WERI-Rb-1 (cell line): ENCODE measurements around the gene ZPBP.

Source experiments
- DNase-seq: peaks from one replicate; pipeline ENCODE4 v3.0.0-alpha.2; 2020
- H3K27ac ChIP-seq: fragments of 250-450 bp; sonication (Bioruptor Pico); 2 replicates; pipeline ENCODE4 v1.5.1; 2020; ENCODE audit warnings: mild to moderate bottlenecking, moderate library complexity
- H3K27me3 ChIP-seq: fragments of 250-450 bp; sonication (Bioruptor Pico); 2 replicates; pipeline ENCODE4 v1.5.1; 2021; ENCODE audit warnings: mild to moderate bottlenecking, low read depth, moderate library complexity; ENCODE audit not compliant: insufficient read depth, severe bottlenecking
- H3K36me3 ChIP-seq: fragments of 250-450 bp; sonication (Bioruptor Pico); 2 replicates; pipeline ENCODE4 v1.5.1; 2020; ENCODE audit warnings: mild to moderate bottlenecking, moderate library complexity
- H3K4me3 ChIP-seq: 2 replicates; pipeline ENCODE4 v1.5.1; 2011; ENCODE audit warnings: low read depth, mild to moderate bottlenecking, control low read depth, low read length
- H3K9me3 ChIP-seq: fragments of 250-450 bp; sonication (Bioruptor Pico); 2 replicates; pipeline ENCODE4 v1.5.1; 2021; ENCODE audit warnings: mild to moderate bottlenecking, moderate library complexity; ENCODE audit not compliant: severe bottlenecking
- TF ChIP-seq, protein P1 (sequence below): IDR thresholded peaks from 2 replicates; pipeline ENCODE4 v1.5.1; 2011; ENCODE audit warnings: low read depth, mild to moderate bottlenecking, control low read depth, inconsistent platforms, low read length

Gene ZPBP

DNA sequence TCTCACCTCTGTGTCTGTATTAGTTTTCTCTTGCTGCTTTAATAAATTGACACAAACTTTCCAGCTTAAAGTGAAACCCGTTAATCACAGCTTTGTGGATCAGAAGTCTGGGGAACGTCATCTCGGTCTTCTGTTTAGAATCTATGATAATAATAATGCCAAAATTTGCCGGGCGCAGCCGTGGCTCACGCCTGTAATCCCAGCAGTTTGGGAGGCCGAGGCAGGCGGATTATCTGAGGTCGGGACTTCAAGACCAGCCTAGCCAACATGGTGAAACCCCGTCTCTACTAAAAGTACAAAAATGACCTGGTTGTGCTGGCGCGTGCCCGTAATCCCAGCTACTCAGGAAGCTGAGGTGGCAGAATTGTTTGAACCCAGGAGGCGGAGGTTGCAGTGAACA, 8.8 kb upstream of the ZPBP start:
- Histone ChIP-seq H3K9me3 (no peaks in the 10 kb centered on the region), H3K27ac (no peak overlapping the region), H3K36me3 (no peaks in the 10 kb centered on the region), H3K27me3 (no peaks in the 10 kb centered on the region), H3K4me3 (no peak overlapping the region)
- DNase-seq = no peak
- TF ChIP-seq, protein P1, sequence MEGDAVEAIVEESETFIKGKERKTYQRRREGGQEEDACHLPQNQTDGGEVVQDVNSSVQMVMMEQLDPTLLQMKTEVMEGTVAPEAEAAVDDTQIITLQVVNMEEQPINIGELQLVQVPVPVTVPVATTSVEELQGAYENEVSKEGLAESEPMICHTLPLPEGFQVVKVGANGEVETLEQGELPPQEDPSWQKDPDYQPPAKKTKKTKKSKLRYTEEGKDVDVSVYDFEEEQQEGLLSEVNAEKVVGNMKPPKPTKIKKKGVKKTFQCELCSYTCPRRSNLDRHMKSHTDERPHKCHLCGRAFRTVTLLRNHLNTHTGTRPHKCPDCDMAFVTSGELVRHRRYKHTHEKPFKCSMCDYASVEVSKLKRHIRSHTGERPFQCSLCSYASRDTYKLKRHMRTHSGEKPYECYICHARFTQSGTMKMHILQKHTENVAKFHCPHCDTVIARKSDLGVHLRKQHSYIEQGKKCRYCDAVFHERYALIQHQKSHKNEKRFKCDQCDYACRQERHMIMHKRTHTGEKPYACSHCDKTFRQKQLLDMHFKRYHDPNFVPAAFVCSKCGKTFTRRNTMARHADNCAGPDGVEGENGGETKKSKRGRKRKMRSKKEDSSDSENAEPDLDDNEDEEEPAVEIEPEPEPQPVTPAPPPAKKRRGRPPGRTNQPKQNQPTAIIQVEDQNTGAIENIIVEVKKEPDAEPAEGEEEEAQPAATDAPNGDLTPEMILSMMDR = no peak

DNA sequence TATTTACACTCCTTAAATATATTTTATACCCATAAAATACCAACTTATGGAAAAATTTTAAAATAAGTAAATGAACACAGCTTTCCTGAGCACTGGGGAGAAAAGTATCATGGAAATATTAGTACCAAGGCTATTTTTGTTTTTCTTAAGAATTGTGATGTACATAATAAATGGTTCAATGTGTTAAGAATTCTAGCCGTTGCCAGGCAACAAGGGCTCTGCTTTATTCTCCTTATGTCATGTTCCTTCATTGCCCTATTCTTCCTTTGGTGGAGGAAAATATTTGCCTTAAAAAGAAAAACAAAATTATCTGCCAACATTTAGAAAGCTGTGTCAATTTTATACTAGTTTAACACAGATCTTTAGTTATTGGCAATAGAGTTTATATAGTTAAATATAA, 2.6 kb upstream of the ZPBP start:
- Histone ChIP-seq H3K9me3 (no peaks in the 10 kb centered on the region), H3K27me3 (no peaks in the 10 kb centered on the region), H3K36me3 (no peaks in the 10 kb centered on the region), H3K4me3 (no peak overlapping the region), H3K27ac (no peak overlapping the region)
- TF ChIP-seq, protein P1 = no peak
- no peak for DNase-seq

DNA sequence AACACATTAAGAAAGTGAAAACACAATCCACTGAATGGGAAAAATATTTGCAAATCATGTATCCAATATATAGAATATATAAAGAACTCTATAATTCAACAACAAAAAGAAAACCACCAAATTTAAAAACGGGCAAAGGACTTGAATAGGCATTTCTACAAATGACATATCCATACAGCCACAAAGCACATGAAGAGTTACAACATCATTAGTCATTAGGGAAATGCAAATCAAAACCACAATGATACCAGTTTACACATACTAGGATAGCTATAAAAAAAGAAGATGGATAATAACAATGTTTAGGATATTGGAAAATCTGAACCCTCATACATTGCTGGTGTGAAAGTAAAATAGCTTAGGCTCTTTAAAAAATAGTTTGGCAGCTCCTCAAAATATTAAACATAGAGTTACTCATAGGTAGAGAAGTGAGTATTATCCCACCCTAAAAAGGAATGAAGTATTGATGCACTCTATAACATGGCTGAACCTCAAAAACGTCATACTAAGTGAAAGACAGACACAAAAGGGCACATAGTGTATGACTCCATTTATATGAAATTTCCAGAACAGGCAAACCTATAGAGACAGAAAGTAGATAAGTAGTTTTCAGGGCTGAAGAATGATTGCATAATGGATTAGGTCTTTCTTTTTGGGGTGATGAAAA, 4.5 kb downstream of the ZPBP start:
- H3K36me3 ChIP-seq = no peaks in the 10 kb centered on the region
- H3K27me3 ChIP-seq = no peaks in the 10 kb centered on the region
- TF ChIP-seq, protein P1 = no peak
- no peak overlapping the region for H3K4me3 ChIP-seq
- no peak overlapping the region for H3K27ac ChIP-seq
- H3K9me3 ChIP-seq = no peaks in the 10 kb centered on the region
- DNase-seq = no peak

DNA sequence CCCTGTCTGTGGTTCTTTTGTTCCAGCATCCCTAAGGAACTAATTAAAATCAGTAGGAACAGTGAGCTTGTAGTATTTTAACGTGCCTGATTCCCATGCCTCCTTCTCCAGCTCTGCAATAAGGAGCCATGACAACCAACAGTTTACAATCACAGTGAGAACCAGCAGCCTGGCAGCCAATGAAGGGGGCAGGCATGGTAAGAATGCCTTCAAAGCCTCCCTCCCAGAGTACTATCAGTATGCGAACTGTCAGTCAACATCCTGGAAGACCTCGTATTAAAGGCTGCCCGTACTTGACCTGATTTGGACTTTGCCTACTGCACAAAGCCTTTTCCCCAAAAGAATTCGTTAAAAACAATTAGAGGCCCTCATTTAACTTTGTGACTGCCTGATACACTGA, 7.7 kb downstream of the ZPBP start:
- no peaks in the 10 kb centered on the region for H3K9me3 ChIP-seq
- TF ChIP-seq, protein P1 = no peak
- no peak overlapping the region for H3K27ac ChIP-seq
- DNase-seq = no peak
- no peak overlapping the region for H3K4me3 ChIP-seq
- no peaks in the 10 kb centered on the region for H3K27me3 ChIP-seq
- H3K36me3 ChIP-seq = no peaks in the 10 kb centered on the region

DNA sequence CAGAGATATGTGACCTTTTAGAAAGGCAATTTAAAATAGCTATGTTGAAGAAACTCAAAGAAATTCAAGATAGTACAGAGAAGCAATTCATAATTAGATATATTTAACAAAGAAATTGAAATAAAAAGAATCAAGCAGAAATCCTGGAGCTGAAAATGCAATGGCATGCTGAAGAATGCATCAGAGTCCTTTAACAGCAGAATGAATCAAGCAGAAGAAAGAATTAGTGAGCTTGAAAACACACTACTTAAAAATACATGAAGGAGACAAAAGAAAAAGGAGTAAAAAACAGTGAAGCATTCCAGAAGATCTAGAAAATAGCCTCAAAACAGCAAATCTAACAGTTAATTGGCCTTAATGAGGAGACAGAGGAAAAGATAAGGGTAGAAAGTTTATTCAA, 20.0 kb downstream of the ZPBP start:
- DNase-seq = no peak
- H3K9me3 ChIP-seq = peaks cover 4% of the 10 kb centered on the region
- H3K27me3 ChIP-seq = no peaks in the 10 kb centered on the region

DNA sequence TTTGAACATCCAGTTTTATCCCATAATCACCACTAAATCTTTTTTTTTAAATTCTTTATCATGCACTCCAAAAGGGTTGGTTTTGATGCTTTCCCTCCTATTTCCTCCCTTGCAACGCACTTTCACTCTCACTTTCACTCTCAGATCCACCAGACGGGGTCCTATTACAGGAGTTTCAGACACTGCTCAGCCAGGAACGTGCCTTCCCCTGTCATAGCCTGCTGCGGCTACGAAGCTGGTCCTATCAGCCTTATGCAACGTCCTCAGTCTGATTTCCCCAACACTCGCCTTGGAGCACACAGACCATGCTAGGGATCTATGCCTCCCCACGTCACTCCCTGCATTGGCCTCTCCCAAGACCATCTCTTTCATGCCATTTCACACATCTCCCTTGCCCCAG, 23.4 kb downstream of the ZPBP start:
- no peak overlapping the region for H3K4me3 ChIP-seq
- no peaks in the 10 kb centered on the region for H3K27me3 ChIP-seq
- peaks cover 4% of the 10 kb centered on the region for H3K9me3 ChIP-seq
- no peak for DNase-seq
- H3K27ac ChIP-seq = no peak overlapping the region
- no peaks in the 10 kb centered on the region for H3K36me3 ChIP-seq
- TF ChIP-seq, protein P1 = no peak

More for the DNA sequence above, 20.0 kb downstream of the ZPBP start:
- Histone ChIP-seq H3K36me3 (no peaks in the 10 kb centered on the region), H3K4me3 (no peak overlapping the region), H3K27ac (no peak overlapping the region)
- TF ChIP-seq, protein P1 = no peak
